Iris pigment epithelial cell (primary cell): Measurements from ENCODE around the gene SPACA7.

Experiments
- DNase-seq: peaks from one replicate; pipeline ENCODE4 v3.0.0-alpha.2; 2011; ENCODE audit warnings: low read depth

SPACA7 gene

DNA sequence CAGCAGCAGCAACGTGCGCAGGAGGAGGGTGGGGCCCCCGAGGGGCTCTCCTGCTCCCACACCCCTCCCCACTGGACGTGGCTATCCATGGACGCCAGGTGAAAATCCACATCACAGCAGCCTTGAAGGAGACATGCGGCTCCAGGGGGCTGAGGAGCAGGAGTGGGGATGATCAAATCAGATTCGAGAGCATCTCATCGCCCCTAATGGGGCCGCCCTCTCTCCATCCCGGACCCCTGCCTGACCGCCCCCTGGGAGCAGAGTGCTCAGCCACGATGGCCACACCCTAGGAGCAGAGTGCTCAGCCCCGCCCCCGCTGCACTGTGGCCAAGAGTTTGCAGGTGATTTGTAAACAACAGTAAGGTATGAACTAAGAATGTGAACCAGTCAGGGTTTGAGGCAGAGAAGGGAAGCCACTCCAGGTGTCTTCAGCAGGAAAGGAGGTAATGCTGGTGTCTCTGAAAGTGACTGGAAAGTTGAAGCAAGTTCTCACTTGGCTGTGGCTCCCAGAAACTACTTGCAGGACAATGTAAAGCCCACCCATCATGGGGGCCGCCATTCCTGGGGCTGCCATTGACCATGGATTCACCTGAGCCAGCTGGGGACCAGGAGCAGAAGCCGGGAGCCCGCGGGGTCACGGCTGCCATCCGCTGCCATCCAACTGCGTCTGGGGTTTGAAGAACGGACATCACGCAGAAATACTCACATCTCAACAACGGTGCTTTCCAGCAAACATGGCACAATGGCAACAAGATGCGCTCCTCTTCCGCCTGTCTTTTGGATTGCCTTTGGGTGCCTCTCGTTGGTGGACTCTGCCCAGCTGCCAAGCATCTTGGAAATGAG lies 71.8 kb downstream of the SPACA7 start:
- no peak for DNase-seq

DNA sequence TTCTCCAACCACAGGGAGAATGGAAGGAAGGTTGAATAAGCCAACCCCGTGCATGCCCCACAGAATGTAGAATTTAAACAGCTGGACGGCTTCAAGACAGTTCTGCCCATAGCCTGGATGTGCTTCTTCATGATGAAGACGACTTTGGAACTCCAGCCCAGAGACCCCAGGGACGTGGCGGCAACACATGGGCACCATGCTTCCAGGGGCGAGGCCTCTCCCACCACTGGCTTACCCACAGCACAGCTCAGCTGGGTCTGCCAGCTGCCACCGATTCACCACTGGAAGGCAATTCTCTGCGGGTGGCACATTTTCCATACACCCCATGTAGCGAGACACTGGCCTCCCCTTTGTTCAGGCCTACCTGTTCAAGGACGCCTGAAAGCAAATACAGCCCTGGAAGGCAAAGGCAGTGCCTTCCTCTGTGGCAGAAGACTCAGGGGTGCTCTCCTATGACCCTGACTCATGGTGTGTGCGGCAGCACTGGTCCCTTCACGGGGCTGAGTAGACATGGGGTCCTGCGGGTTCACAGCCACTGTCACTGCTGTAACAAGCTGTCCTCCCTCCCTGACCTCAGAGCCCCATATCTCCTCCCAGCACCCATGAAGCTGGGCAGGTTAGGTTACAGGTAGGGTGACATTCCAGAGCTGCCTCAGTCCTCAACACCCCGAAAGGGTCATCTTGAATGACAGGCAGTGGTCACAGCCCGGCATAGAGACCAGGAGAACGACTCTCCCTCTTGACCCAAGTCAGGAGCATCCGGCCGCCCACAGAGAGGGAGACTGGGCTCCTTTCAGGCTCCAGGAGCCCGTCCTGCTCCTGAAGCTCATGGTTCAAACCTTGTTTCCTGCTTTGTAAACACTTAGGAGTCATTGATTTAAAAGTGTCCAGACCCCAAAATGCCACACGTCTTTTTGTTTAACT lies 72.7 kb downstream of the SPACA7 start:
- DNase-seq = no peak

DNA sequence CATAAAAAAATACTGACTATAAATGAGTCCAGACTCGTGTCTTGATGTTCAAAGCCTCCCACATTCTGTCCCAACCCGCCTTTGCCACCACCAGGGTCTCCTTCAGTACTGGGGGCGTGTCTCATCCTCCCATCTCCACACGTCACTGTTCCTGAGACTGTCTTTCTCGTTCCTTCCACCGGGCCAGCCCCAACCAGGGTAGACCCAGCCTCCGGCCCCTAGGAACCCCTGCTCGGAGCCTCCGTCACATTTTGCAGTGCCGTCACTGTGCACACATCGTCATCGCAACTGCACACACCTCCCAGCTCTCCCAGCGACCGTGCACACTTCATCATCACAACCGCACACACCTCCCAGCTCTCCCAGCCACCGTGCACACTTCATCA lies 73.4 kb downstream of the SPACA7 start:
- DNase-seq = no peak

DNA sequence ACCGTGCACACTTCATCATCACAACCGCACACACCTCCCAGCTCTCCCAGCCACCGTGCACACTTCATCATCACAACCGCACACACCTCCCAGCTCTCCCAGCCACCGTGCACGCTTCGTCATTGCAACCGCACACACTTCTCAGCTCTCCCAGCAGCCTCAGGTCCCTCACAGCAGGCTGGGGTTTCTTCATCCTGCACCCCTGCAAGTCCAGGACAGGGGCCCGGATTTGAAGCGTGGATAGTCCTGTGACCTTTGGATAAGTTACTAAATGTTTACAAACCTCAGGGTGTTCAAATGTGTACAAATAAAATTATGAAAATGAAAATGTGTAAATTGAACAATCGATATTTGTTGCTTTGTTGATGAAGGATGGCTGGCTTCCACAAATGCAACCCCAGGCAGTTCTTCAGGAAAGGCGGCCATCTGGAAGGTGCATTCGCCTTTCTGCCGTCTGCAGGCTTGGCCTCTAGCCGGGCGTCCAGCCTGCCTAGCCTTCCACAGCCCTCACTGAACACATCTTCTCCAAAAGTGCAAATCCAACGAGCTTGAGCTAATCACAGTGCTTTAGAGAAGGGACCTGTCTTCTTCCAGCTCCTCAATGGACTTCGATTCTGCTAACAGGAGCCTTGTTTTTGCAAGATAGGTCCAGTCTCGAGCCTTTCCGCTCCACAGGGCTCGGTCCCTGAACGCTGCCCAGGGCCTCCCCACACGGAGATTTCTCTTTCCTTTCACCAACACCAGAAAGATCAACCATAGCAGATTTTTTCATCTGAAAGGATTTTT lies 74.2 kb downstream of the SPACA7 start:
- DNase-seq = no peak

DNA sequence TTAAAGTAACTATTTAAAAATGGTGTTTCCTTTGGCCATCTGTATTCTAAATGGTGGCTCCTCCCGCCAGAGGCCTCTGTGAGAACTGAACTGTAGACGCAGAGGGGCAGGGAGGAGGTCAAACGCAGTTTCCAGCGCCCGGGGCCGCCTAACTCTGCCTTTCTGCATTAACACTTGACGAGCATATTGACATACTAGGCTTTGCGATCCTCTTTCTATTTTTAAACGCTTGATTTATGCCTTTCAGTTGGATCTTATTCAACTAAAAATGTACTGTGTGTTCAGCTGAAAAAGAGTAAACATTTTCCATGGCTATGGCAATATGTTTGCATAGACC lies 74.7 kb downstream of the SPACA7 start:
- DNase-seq = no peak

DNA sequence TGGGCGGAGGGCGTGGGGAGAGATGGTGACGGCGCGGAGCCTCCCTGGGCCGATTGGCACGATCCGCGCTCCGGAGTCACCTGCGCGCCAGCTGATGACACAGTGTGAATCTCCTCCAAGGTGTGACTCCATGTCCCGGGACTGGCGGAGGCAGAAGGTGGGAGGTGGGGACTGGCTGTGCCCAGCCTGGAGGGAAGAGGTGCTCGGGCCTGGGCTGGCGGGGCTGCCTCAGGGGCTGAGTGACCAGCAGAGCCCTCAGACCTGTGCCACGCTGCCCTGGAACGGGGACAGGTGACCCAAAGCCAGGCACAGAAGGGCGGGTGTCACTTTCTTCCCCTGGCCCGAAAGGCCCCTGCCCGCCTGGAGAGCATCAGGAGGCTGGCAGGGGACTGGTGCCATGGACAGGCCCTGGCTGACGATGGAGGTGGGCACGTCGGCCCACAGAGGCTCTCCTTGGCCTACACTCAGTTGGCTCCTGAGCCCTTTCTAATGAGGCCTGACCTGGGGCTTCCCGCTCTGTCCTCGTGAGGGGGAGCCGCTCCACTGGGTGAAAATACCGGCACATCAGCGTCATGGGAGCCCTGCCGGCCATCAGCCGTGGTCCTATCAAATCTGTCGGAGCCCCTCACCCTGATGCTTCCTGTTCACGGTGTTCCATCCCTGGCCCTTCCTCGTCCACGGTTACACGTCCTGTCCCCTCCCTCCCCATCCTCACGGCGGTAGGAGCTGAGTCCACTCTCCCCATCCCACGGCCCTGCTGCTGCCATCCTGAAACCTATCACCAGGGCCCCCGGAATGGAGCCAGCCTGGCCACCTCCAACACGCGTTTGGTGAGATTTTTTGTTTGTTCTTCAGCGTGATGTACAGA lies 75.6 kb downstream of the SPACA7 start:
- no peak for DNase-seq

DNA sequence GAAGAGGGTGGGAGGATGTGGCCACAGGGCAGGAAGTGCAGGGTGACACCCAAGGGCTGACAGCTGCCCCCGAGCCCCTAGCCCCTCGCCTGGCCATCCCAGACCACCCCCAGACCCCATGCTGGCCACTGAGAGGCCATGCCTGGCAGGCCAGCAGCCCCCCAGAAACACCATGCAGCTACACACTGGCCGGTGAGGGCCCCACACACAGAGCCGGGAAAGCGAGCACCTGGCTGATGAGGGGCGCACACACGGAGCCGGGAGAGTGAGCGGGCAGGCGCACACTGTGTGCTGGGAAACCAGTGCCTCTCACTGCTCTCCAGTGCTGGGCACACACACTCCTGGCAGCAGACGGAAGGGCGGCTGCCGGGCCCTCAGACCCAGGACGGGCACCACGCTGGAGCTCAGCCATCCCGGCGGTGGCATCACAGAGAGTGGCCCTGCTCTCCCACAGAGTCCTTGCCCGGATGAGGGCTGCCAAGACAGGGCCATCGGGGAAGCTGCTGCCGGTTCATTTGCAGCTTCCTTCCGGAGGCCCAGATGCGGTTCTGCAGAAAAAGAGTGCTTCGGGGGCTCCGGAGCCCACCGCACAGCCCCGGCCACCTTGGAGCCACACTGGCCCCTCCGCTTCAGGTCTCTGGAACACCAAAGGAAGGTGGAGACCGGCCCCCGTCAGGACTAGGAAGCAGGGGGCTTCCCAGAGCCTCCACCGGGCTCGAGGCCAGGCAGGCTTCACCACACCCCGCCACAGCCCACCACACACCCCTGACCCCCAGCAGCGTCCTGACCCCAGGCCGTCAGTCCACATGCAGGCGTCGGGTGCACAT lies 76.4 kb downstream of the SPACA7 start:
- DNase-seq = no peak

DNA sequence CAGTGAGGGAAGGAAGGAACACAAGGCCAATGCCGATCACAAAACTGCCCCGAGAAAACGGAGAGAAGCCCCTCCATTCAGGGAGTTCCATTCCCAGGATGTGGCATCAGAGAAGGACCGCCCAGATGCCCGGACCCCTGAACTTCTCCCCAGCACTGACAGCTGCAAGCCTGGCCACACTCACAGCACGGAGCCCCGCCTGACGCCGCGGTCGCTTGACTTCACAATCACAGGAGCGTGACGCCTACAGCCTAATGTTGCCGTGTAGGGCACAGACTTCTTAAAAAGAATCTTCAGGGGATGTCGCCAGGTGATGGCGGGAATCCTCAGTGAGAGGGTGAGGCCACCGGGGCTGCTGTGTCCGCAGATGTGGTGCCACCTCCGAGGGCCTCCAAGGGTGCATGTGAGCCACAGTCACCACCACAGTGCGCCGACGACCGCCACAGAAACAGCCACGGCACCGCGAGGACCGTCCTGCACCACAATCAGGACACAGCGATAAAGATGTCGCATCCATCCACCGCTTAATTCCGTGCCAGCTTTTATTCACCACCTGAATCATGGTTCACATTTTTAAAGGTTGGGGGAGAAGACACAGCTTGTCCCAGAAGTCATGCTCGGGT lies 77.2 kb downstream of the SPACA7 start:
- no peak for DNase-seq

DNA sequence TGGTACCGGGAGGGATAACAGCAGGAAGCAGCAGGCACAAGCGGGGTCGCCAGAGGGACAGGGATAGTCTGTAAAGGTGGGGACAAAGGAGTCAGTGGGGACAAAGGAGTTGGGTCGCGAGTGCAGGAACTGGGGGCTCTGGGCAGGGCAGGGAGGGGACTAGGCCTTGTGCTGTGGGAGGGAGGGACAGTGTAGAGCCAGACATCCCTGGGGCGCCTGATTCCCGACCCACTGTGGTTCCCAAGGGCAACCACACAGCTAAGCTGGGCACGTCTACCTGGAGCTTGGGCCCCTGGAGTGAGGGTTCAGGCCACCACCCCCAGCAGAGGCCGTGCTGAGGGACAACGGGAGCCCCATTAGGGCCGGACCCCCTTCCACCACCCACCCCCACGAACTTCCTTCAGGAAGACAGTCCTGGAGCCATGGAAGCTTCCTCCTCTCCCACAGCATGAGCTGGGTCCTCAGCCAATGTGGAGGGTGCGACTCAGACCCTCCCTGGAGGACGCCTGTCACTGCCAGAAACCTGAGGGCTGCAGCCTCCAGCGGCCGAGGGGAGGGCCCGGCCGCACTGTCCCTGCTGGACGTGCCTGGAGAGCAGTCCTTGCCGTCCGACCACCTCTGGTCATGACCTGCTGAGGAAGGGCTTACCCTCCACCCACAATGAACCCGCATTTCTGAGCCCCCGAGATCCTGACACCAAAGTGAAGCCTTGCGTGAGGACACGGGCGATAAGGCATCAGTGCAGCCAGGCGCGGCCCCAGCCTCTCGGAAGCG lies 77.9 kb downstream of the SPACA7 start:
- DNase-seq = no peak

DNA sequence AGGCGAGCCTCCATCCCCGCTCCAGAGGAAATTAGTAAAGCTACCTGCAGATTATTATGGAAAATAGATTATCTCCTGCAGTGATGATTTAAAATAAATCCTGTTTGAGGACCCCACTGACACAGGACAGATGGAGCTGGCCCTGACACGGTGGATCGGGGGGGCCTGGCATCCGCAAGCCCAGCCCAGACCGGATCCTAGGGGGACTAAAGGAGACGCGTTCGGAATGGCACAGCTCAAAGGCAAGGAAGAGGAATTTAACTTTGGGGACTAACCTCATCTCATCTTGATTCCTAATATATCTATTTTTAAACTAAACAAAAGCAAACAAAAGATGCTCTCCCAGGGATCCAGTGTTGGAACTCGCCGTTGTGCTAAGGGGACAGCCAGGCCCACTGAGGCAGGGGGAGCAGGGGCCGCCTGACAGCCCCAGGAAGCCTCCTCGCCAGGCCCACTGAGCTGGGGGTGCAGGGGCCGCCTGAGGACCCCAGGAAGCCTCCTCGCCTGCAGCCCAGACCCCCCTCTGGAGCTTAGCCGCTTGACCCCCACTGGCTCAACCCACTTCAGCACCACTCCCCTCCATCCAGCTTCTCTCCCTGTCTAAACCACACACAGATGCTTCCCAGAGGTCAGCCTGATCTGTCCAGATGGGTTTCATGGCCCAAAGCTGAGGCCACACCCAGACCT lies 78.6 kb downstream of the SPACA7 start:
- no peak for DNase-seq

DNA sequence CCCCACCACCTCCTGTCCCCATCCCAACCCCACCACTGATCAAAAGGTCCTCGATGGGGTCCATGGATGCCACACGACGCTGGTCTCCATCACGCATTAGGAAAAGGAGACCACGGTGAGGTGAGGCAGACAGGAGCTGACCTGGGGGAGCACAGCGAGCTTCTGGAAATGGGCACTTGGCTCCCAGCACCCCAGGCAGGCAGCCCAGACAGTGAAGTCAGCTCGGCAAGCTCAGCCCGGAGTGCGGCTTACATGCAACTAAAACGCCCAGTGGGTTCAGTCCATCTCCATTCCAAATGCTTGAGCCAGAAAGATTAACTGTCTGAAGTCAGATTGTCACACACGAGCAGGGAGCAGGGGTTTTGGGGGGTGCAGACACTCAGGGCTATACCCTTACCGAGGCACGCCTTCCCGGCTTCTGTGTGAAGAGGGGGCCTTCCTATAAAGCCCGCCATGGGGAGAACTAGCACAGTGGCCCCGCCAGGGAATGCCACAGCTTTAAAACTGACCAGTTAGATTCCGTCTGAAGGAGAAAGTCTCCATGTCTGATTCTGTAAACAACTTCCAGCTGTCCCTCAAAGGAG lies 79.4 kb downstream of the SPACA7 start:
- DNase-seq = no peak

DNA sequence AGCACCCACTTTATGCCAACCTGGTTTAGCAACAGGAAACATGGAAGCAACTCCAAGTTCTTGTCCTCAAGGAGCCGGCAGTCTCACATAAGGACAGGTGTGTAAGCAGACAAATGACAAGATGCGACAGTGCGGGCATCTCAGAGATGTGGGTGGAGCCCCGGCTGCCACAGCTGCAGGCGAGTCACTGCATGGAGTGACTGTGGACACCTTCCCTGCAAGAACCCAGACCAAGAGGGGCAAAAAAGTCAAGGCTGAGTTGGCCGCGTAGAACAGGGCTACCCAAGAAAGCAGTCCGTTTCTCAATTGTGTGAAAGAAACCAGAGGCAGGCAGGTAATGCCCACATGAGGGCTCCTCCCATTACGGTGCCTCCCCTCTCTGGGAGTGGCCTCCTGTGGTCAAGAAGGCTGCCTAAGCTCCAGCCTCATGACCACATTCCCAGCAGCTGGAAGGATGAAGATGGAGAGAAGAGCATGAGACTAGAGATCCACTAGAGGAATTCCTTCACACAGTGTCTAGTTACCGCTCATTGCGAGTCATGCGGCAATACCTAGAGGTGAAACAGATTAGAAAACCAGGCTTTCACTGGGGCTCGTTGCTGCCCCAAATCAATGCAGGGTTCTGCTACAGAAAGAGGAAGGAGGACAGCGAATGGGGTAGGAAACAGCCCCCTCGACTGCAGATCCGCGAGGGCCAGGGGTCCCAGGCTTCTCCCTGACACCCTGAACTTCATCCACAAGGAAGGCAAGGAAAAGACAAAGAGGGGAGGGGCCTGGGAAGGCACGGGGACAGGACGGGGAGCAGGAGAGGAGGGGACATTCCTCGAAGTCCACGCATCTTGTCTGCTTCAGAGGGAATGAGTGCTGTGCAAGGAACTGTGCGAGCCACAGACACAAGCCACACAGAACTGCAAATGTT lies 80.2 kb downstream of the SPACA7 start:
- DNase-seq = no peak

DNA sequence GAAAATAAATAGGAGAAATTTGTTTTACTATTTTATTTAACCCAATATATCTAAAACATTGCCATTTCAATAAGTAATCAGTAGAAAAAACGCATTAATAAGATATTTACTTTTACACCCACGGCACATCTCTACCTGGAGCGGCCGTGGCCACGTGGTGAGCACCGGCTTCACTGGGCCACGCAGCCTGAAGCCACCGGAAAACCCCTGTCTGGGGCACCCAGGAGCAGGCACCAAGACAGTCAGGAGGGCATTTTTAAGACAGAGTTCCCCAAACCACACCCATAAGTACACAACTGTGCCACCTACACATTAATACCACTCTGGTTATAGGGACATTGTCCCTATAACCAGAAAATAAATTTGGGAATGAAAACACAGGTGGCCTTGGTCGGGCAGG lies 80.9 kb downstream of the SPACA7 start:
- no peak for DNase-seq

DNA sequence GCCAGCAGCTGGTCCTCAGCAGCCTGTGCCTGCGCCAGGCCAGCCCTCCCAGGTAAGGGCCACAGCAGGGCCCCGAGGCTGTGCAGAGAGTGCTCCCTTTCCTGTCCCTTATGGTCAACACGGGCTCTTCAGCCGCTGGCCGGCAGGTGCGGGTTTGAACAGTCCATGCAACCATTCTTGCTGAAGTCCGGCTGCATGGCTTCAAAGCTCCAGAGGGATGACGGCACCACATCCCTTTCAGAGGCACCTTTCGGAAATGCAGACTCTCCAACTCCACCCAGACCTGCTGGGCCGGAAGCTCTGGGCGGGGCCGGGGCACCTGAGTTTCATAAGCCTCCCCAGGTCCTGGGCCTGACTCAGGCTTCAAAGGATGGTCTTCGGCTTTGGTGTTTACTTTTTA lies 81.3 kb downstream of the SPACA7 start:
- DNase-seq = no peak

DNA sequence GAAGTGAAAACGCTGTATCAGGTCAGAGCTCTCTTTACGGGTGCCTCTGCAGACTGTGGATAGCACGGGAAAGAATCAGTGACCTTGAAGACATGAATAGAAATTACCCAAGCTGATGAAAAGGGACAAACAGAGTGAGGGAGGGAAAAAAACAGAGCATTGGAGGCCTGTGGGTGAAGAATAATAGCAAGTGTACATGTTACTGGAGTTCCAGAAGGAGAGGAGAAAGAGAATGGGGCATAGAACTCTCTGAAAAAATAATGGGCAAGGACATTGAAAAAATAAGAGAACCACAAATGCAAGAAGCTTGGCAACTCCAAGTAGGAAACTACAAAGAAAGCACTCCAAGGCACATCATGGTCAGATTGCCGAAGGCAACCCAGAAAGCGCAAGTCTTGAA lies 86.3 kb downstream of the SPACA7 start:
- no peak for DNase-seq

DNA sequence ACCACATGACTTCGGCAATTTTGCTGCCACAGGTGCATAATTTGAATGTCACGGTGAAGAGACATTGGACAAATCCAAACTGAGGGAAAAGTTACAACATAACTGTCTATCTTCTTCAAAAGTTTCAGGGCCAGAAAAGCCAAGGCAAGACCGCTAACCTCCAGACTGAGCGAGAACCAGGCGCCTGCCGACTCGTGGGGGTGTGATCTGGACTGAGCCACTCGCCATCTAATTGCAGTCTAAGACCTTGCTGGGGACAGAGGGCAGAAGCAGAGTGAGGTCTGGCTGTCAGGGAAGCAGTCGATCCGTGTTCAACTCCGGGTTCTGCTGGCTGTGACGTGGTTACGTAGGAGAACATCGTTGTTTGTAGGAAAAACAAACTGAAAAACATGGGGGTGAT lies 88.6 kb downstream of the SPACA7 start:
- DNase-seq = no peak
